Globus pallidus (tissue), 1 donor: Measurements from ENCODE around the gene STUM.
A peak's percentile ranks its signal among the peaks of the same experiment; 100 is the strongest.
"Not testable (repeated sequence)": the region's sequence is repeated elsewhere in the genome, so short reads cannot be mapped to it uniquely, and the experiment has no call there.

Experiments
- DNase-seq: peaks from one replicate; pipeline ENCODE4 v3.0.0-alpha.2; 2015; ENCODE audit warnings: low spot score

Gene STUM

GRCh38 chr1:226548256-226549093 is at the start of gene STUM:
Gene STUM (plus strand): TSS chr1:226548764. CDS start chr1:226548905, 141 bp downstream.
- peak; percentile 23 for DNase-seq

GRCh38 chr1:226499699-226500098 is 48.9 kb upstream of the STUM start:
- not testable (repeated sequence) for DNase-seq

- no peak for DNase-seq
Measured at GRCh38 chr1:226506021-226506420, 42.5 kb upstream of the STUM start.

- no peak for DNase-seq
Measured at GRCh38 chr1:226506921-226507320, 41.6 kb upstream of the STUM start.

- no peak for DNase-seq
Measured at GRCh38 chr1:226510453-226510852, 38.1 kb upstream of the STUM start.

GRCh38 chr1:226511296-226511695 is 37.3 kb upstream of the STUM start:
- no peak for DNase-seq

GRCh38 chr1:226512076-226512728 is 36.4 kb upstream of the STUM start:
- no peak for DNase-seq

- DNase-seq: no peak
Measured at GRCh38 chr1:226518375-226518774, 30.2 kb upstream of the STUM start.

GRCh38 chr1:226519135-226519534 is 29.4 kb upstream of the STUM start:
- no peak for DNase-seq

GRCh38 chr1:226519716-226520598 is 28.6 kb upstream of the STUM start:
- DNase-seq: no peak

GRCh38 chr1:226520640-226521355 is 27.8 kb upstream of the STUM start:
- DNase-seq: no peak

GRCh38 chr1:226523646-226524406 is 24.7 kb upstream of the STUM start:
- no peak for DNase-seq

- no peak for DNase-seq
Measured at GRCh38 chr1:226524547-226524946, 24.0 kb upstream of the STUM start.

- DNase-seq: no peak
Measured at GRCh38 chr1:226525750-226526149, 22.8 kb upstream of the STUM start.

- DNase-seq: no peak
Measured at GRCh38 chr1:226526801-226527595, 21.6 kb upstream of the STUM start.

- DNase-seq: no peak
Measured at GRCh38 chr1:226529891-226530290, 18.7 kb upstream of the STUM start.

- DNase-seq: no peak
Measured at GRCh38 chr1:226530591-226530990, 18.0 kb upstream of the STUM start.

GRCh38 chr1:226531360-226532093 is 17.0 kb upstream of the STUM start:
- no peak for DNase-seq

- DNase-seq: no peak
Measured at GRCh38 chr1:226532553-226532952, 16.0 kb upstream of the STUM start.
